T-helper 2 cell treated with Interferon-gamma antibody and Interleukin-4, amounts not matched to agents 100 ng/mL and 5 ng/mL, for 36 hours (primary cell): ENCODE data around the gene NPDC1. TPM values are rescaled to one million over a fixed set of nuclear protein-coding genes. Genes with fewer than 3 reads are reported as not detected.

ENCODE experiments used
- intact Hi-C: fragments of 100-400 bp; cut with micrococcal nuclease; formaldehyde crosslinking; loops from one replicate; pipeline ENCODE4 v1.15.1; 2023
- total RNA-seq: library from RNA; stranded (reverse); gene quantifications from 2 replicates; pipeline ENCODE4 v1.2.3, GENCODE V29; 2022

Gene NPDC1
- total RNA-seq, 1 donor from 2014 or later, result 17.0 TPM

GRCh38 chr9:137027369-137028262 lies 18.4 kb downstream of the NPDC1 start, which contains the start of gene ABCA2:
ABCA2 (minus strand) TSS chr9:137028237; CDS start chr9:137028140, 97 bp downstream.
- intact Hi-C loops, result loop anchor here (2.0 to 5.0 kb wide), 2 partner anchors 40 to 179 kb away; partner anchors contain the start of gene PHPT1

- intact Hi-C loops, result loop anchor here (5.0 kb wide), 1 partner anchor 40 kb away; no protein-coding TSS in a partner anchor
These were observed 19.1 kb downstream of the NPDC1 start for GRCh38 chr9:137026828-137027227.

- intact Hi-C loops, result loop anchor here (5.0 kb wide), 1 partner anchor 41 kb away; no protein-coding TSS in a partner anchor
These were observed 19.6 kb downstream of the NPDC1 start for GRCh38 chr9:137026384-137026783.

GRCh38 chr9:137025517-137025966 lies 20.4 kb downstream of the NPDC1 start:
- intact Hi-C loops, result loop anchor here (5.0 kb wide), 1 partner anchor 42 kb away; no protein-coding TSS in a partner anchor

GRCh38 chr9:137023583-137023991 lies 22.4 kb downstream of the NPDC1 start:
- intact Hi-C loops, result no loop called here

- intact Hi-C loops, result no loop called here
These were observed 22.8 kb downstream of the NPDC1 start for GRCh38 chr9:137023157-137023556.

- intact Hi-C loops, result loop anchor here (1.0 kb wide), 2 partner anchors 30 to 44 kb away; partner anchors contain the start of gene PAXX
These were observed 23.3 kb downstream of the NPDC1 start for GRCh38 chr9:137022662-137023008.

GRCh38 chr9:137021979-137022661 lies 23.9 kb downstream of the NPDC1 start:
- intact Hi-C loops, result loop anchor here (1.0 kb wide), 2 partner anchors 30 to 44 kb away; partner anchors contain the start of gene PAXX

- intact Hi-C loops, result no loop called here
These were observed 24.4 kb downstream of the NPDC1 start for GRCh38 chr9:137021568-137021978.

GRCh38 chr9:137020771-137021567 lies 25.0 kb downstream of the NPDC1 start:
- intact Hi-C loops, result no loop called here

GRCh38 chr9:137019891-137020683 lies 25.9 kb downstream of the NPDC1 start:
- intact Hi-C loops, result no loop called here

GRCh38 chr9:137018761-137019559 lies 27.0 kb downstream of the NPDC1 start:
- intact Hi-C loops, result no loop called here

- intact Hi-C loops, result no loop called here
These were observed 28.0 kb downstream of the NPDC1 start for GRCh38 chr9:137017791-137018497.

GRCh38 chr9:137017071-137017470 lies 28.9 kb downstream of the NPDC1 start:
- intact Hi-C loops, result no loop called here

GRCh38 chr9:137016436-137016835 lies 29.5 kb downstream of the NPDC1 start:
- intact Hi-C loops, result no loop called here

- intact Hi-C loops, result no loop called here
These were observed 30.0 kb downstream of the NPDC1 start for GRCh38 chr9:137015976-137016375.

GRCh38 chr9:137015540-137015930 lies 30.4 kb downstream of the NPDC1 start:
- intact Hi-C loops, result no loop called here

- intact Hi-C loops, result no loop called here
These were observed 31.0 kb downstream of the NPDC1 start for GRCh38 chr9:137014776-137015539.
